OCI-LY3 (cell line): ENCODE data around the gene ACTN3.

Experiments used
- H2AFZ ChIP-seq: fragments of 200-600, 300-600 bp; shearing (Covaris generic); 2 replicates; pipeline ENCODE4 v1.6.0; 2014; ENCODE audit warnings: antibody characterized with exemption, low read depth, low read length
- H3K27ac ChIP-seq: fragments of 200-600, 300-600 bp; sonication (generic); 2 replicates; pipeline ENCODE4 v1.5.1; 2014; ENCODE audit warnings: mild to moderate bottlenecking, low read length, moderate library complexity, mixed read lengths
- H3K27me3 ChIP-seq: fragments of 200-600, 300-600 bp; sonication (generic); 2 replicates; pipeline ENCODE4 v1.6.1; 2014; ENCODE audit warnings: low read depth, low read length, mixed read lengths
- H3K36me3 ChIP-seq: fragments of 200-600, 300-600 bp; sonication (generic); replicated peaks from 2 replicates; pipeline ENCODE3; 2014; ENCODE audit warnings: low read depth, low read length, mixed read lengths
- H3K4me1 ChIP-seq: fragments of 300-600, 200-600 bp; sonication (generic); 2 replicates; pipeline ENCODE4 v1.6.1; 2014; ENCODE audit warnings: low read length, mixed read lengths
- H3K4me2 ChIP-seq: fragments of 200-600, 300-600 bp; sonication (generic); 2 replicates; pipeline ENCODE4 v1.6.1; 2014; ENCODE audit warnings: low read length, mixed read lengths
- H3K4me3 ChIP-seq: fragments of 300-600, 200-600 bp; sonication (generic); 2 replicates; pipeline ENCODE4 v1.5.1; 2014; ENCODE audit warnings: antibody characterized with exemption, mild to moderate bottlenecking, low read length, moderate library complexity
- H3K79me2 ChIP-seq: fragments of 300-600, 200-600 bp; shearing (Covaris generic); 2 replicates; pipeline ENCODE4 v1.6.1; 2014; ENCODE audit warnings: mild to moderate bottlenecking, low read length, mixed read lengths
- H3K9ac ChIP-seq: fragments of 300-600, 200-600 bp; shearing (Covaris generic); 2 replicates; pipeline ENCODE4 v1.6.0; 2014; ENCODE audit warnings: mild to moderate bottlenecking, low read length, moderate library complexity
- H3K9me3 ChIP-seq: fragments of 200-600, 300-600 bp; shearing (Covaris generic); 2 replicates; pipeline ENCODE4 v1.6.1; 2014; ENCODE audit warnings: low read length, mixed read lengths; ENCODE audit not compliant: insufficient read depth
- H4K20me1 ChIP-seq: fragments of 200-600, 300-600 bp; sonication (generic); 2 replicates; pipeline ENCODE4 v1.6.1; 2016; ENCODE audit warnings: low read length, mixed read lengths; ENCODE audit not compliant: insufficient read depth
- CTCF ChIP-seq: fragments of 200-600, 300-600 bp; sonication (generic); IDR thresholded peaks from 2 replicates; pipeline ENCODE4 v1.5.1; 2014; ENCODE audit warnings: antibody characterized with exemption, low read length, low read depth
- EZH2phosphoT487 ChIP-seq: fragments of 200-600 bp; shearing (Covaris generic); IDR thresholded peaks from 2 replicates; pipeline ENCODE4 v1.6.1; 2018; ENCODE audit warnings: antibody characterized with exemption, mixed run types, low read depth

The ACTN3 gene

GRCh38 chr11:66548774-66549630, 2.3 kb downstream of the ACTN3 start:
- H3K9ac ChIP-seq: no peak overlapping the region
- H3K4me1 ChIP-seq: peaks cover 17% of the 10 kb centered on the region
- no peak for TF ChIP-seq EZH2phosphoT487
- no peak for TF ChIP-seq CTCF
- no peaks in the 10 kb centered on the region for H3K9me3 ChIP-seq
- H3K36me3 ChIP-seq: no peaks in the 10 kb centered on the region
- H3K79me2 ChIP-seq: no peaks in the 10 kb centered on the region; the same call in 1 of the 2 replicates
- H3K27me3 ChIP-seq: 0 out of 2 replicates have a peak, but pooled peaks cover 4% of the 10 kb centered on the region
- H3K4me3 ChIP-seq: no peak overlapping the region
- H4K20me1 ChIP-seq: no peaks in the 10 kb centered on the region
- no peak overlapping the region for H3K4me2 ChIP-seq
- H3K27ac ChIP-seq: no peak overlapping the region
- H2AFZ ChIP-seq: no peak overlapping the region

- Histone ChIP-seq H3K27me3 (0 out of 2 replicates have a peak, but pooled peaks cover 4% of the 10 kb centered on the region), H3K9me3 (no peaks in the 10 kb centered on the region), H4K20me1 (no peaks in the 10 kb centered on the region), H3K9ac (no peak overlapping the region), H3K79me2 (no peaks in the 10 kb centered on the region; the same call in 1 of the 2 replicates), H2AFZ (no peak overlapping the region), H3K4me2 (no peak overlapping the region), H3K4me3 (no peak overlapping the region), H3K36me3 (no peaks in the 10 kb centered on the region), H3K27ac (no peak overlapping the region), H3K4me1 (peaks cover 10% of the 10 kb centered on the region)
- TF ChIP-seq CTCF (no peak), EZH2phosphoT487 (no peak)
Observed at GRCh38 chr11:66549696-66550095, 3.0 kb downstream of the ACTN3 start.

GRCh38 chr11:66550887-66551286, 4.2 kb downstream of the ACTN3 start:
- H2AFZ ChIP-seq: no peak overlapping the region
- peaks cover 8% of the 10 kb centered on the region for H3K4me1 ChIP-seq
- H3K27ac ChIP-seq: no peak overlapping the region
- no peak overlapping the region for H3K9ac ChIP-seq
- 0 out of 2 replicates have a peak, but pooled peaks cover 4% of the 10 kb centered on the region for H3K27me3 ChIP-seq
- H3K9me3 ChIP-seq: no peaks in the 10 kb centered on the region
- no peaks in the 10 kb centered on the region for H3K79me2 ChIP-seq
- no peaks in the 10 kb centered on the region for H3K36me3 ChIP-seq
- no peak overlapping the region for H3K4me3 ChIP-seq
- no peaks in the 10 kb centered on the region for H4K20me1 ChIP-seq
- no peak for TF ChIP-seq CTCF
- no peak for TF ChIP-seq EZH2phosphoT487
- H3K4me2 ChIP-seq: no peak overlapping the region

- Histone ChIP-seq H2AFZ (no peak overlapping the region), H3K9me3 (no peaks in the 10 kb centered on the region), H3K4me3 (no peak overlapping the region), H3K4me1 (no peaks in the 10 kb centered on the region), H3K79me2 (no peaks in the 10 kb centered on the region), H3K27me3 (no peaks in the 10 kb centered on the region), H3K4me2 (no peak overlapping the region), H3K9ac (no peak overlapping the region), H4K20me1 (no peaks in the 10 kb centered on the region), H3K27ac (no peak overlapping the region), H3K36me3 (no peaks in the 10 kb centered on the region)
- TF ChIP-seq EZH2phosphoT487: no peak
- no peak for TF ChIP-seq CTCF
Observed at GRCh38 chr11:66554602-66555001, 7.9 kb downstream of the ACTN3 start.
